ENCODE measurements around the gene CYP4V2. TPM values are rescaled to one million over a fixed set of nuclear protein-coding genes. Genes with fewer than 3 reads are reported as not detected.

The CYP4V2 gene
- total RNA-seq, 1 donor from 2014 or later, result 6.2 TPM

DNA sequence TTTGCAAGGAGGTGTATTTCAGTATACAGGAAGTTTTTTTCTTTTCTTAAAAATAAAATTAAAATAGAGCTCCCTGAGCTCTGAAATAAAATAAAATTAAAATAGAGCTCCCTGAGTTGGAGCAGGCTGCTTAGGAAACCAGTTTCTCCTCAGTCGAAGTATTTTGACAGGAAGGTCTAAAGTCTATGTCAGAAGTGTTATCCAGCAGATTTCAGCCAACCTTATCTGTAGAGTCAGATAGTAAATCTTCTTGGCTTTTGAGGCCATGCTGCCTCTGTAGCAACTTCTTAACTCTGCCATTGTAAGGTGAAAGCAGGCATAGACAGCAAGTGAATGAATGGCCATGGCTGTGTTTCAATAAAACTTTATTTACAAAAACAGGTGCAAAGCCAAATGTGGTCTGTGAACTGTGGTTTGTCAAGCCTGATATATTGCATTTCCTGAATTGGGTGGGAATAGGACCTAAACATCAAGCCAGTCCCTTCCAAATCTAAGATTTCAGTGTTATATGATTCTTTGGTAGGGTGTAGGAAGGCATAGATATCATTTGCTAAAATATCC is 26.4 kb downstream of the CYP4V2 start:
- no peaks in the 10 kb centered on the region for H3K4me1 Mint-ChIP-seq (ENCODE audit: low read depth)
- H3K27ac Mint-ChIP-seq, result no peak overlapping the region

DNA sequence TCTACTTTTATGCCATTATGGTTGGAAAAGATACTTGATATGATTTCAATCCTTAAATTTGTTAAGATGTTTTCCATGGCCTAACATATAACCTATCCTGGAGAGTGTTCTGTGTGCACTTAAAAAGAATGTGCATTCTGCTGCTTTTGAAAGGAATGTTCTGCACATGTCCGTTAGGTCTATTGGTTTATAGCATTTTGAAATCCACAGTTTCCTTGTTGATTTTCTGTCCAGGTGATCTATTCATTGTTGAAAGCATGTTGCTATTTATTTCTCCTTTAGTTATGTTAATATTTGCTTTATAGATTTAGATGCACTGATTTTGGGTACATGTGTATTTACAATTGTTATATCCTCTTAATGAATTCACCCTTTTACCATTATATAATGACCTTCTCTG is 30.3 kb downstream of the CYP4V2 start:
- H3K9me3 Mint-ChIP-seq (ENCODE audit: low read depth), result peaks cover 20% of the 10 kb centered on the region
- H3K27ac Mint-ChIP-seq, result no peak overlapping the region

More for the DNA sequence above, 26.4 kb downstream of the CYP4V2 start:
- no peak for DNase-seq (ENCODE audit: low spot score, unreplicated experiment)
- H3K4me3 Mint-ChIP-seq (ENCODE audit: low read depth), result no peak overlapping the region
- H3K27me3 Mint-ChIP-seq, result peaks cover 17% of the 10 kb centered on the region
- TF ChIP-seq, protein P1, sequence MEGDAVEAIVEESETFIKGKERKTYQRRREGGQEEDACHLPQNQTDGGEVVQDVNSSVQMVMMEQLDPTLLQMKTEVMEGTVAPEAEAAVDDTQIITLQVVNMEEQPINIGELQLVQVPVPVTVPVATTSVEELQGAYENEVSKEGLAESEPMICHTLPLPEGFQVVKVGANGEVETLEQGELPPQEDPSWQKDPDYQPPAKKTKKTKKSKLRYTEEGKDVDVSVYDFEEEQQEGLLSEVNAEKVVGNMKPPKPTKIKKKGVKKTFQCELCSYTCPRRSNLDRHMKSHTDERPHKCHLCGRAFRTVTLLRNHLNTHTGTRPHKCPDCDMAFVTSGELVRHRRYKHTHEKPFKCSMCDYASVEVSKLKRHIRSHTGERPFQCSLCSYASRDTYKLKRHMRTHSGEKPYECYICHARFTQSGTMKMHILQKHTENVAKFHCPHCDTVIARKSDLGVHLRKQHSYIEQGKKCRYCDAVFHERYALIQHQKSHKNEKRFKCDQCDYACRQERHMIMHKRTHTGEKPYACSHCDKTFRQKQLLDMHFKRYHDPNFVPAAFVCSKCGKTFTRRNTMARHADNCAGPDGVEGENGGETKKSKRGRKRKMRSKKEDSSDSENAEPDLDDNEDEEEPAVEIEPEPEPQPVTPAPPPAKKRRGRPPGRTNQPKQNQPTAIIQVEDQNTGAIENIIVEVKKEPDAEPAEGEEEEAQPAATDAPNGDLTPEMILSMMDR (IDR thresholded peaks at IDR 0.05; ENCODE audit: unreplicated experiment), result no peak
- H3K36me3 Mint-ChIP-seq (ENCODE audit: insufficient read depth), result no peaks in the 10 kb centered on the region
- no peaks in the 10 kb centered on the region for H3K9me3 Mint-ChIP-seq (ENCODE audit: low read depth)

DNA sequence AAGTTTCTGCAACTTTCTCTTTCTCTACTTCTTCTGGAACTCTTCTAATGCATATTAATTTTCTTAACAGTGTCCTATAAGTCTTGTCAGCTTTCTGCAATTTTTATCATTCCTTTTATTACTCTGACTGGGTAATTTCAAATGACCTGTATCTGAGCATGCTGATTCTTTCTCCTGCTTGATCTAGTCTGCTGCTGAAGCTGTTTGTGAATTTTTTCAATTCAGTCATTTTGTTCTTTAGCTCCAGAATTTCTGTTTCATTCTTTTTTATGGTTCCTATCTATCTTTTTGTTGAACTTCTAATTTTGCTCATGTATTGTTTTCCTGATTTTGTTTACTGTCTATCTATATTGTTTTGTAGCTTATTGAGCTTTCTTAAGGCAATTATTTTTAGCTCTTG is 34.5 kb downstream of the CYP4V2 start:
- TF ChIP-seq, protein P1 (IDR thresholded peaks at IDR 0.05; ENCODE audit: unreplicated experiment), result no peak
- Mint-ChIP-seq H3K9me3 (ENCODE audit: low read depth) (peaks cover 20% of the 10 kb centered on the region), H3K27me3 (no peaks in the 10 kb centered on the region), H3K4me3 (ENCODE audit: low read depth) (no peak overlapping the region), H3K4me1 (ENCODE audit: low read depth) (no peaks in the 10 kb centered on the region), H3K27ac (no peak overlapping the region), H3K36me3 (ENCODE audit: insufficient read depth) (peaks cover 5% of the 10 kb centered on the region)
- DNase-seq (ENCODE audit: low spot score, unreplicated experiment), result no peak

More for the DNA sequence above, 30.3 kb downstream of the CYP4V2 start:
- DNase-seq (ENCODE audit: low spot score, unreplicated experiment), result no peak
- peaks cover 5% of the 10 kb centered on the region for H3K36me3 Mint-ChIP-seq (ENCODE audit: insufficient read depth)
- TF ChIP-seq, protein P1 (IDR thresholded peaks at IDR 0.05; ENCODE audit: unreplicated experiment), result no peak
- peaks cover 2% of the 10 kb centered on the region for H3K27me3 Mint-ChIP-seq
- no peaks in the 10 kb centered on the region for H3K4me1 Mint-ChIP-seq (ENCODE audit: low read depth)
- H3K4me3 Mint-ChIP-seq (ENCODE audit: low read depth), result no peak overlapping the region

DNA sequence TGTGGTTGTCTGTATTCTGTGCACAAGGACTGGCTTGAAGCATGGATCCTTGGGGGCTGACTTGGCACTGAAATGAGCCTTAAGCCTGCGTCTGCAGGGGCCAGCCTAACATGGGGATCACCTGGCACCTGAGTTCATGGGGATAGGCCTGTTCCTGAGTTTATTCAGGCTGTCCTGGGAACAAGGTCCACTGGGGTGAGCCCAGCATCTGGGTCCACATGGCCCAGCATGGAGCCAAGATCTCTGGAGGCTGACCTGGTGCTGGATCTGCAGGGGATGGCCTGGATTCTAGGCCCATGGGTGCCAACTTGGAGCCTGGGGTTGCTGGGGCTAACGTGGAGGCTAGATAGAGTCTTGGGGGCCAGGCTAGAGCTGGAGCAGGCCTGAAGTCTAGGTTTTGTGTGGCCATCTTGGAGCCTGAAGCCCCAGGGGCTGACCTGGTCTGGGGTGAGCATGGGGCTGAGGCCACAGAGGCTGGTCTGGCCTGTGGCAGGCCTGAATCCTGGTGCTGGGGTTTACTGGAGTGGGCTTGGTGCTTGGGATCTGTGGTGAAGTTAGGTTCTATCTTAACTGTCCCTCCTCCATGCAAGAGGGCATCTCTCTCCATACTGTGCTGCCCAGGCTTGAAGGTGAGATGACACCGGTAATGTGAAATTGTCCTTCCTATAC is 35.3 kb downstream of the CYP4V2 start:
- H3K4me3 Mint-ChIP-seq (ENCODE audit: low read depth), result no peak overlapping the region
- H3K4me1 Mint-ChIP-seq (ENCODE audit: low read depth), result no peaks in the 10 kb centered on the region
- TF ChIP-seq, protein P1 (IDR thresholded peaks at IDR 0.05; ENCODE audit: unreplicated experiment), result no peak
- H3K36me3 Mint-ChIP-seq (ENCODE audit: insufficient read depth), result peaks cover 5% of the 10 kb centered on the region
- H3K27ac Mint-ChIP-seq, result no peak overlapping the region
- peaks cover 20% of the 10 kb centered on the region for H3K9me3 Mint-ChIP-seq (ENCODE audit: low read depth)
- DNase-seq (ENCODE audit: low spot score, unreplicated experiment), result no peak
- no peaks in the 10 kb centered on the region for H3K27me3 Mint-ChIP-seq

DNA sequence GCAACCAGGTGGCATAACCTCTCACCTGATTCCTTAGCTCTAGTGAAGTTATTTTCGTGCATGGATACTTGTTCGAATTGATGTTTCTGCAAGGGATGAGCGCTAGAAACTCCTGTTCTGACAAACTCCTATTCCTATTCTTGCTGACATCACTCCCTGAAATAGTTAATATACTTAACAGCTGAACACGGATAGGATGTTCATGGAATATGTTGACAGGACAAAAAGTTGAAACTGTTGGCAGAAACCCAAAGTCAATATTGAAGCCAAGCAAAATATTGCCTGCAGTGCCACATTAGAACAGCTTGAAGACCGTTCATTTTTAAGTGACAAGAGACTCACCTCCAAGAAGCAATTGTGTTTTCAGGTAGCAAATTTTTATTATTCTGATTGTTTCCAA is 35.9 kb downstream of the CYP4V2 start, which contains the start of gene KLKB1:
TSS of gene KLKB1 (plus strand) at position 287 of the 400 bp plus-strand sequence. CDS start 689 bp downstream, outside the sequence.
- no peak within 1 kb of the TSS for H3K4me3 Mint-ChIP-seq (ENCODE audit: low read depth)
- TF ChIP-seq, protein P1 (IDR thresholded peaks at IDR 0.05; ENCODE audit: unreplicated experiment), result no peak
- peaks cover 20% of the 10 kb centered on the region for H3K9me3 Mint-ChIP-seq (ENCODE audit: low read depth)
- no peak within 1 kb of the TSS for H3K27ac Mint-ChIP-seq
- no peak for DNase-seq (ENCODE audit: low spot score, unreplicated experiment)
- H3K27me3 Mint-ChIP-seq, result no peaks in the 10 kb centered on the region
- H3K36me3 Mint-ChIP-seq (ENCODE audit: insufficient read depth), result peaks cover 5% of the 10 kb centered on the region
- no peaks in the 10 kb centered on the region for H3K4me1 Mint-ChIP-seq (ENCODE audit: low read depth)
